ENCODE data around the gene ZNF804A. TPM values are rescaled to one million over a fixed set of nuclear protein-coding genes. Genes with fewer than 3 reads are reported as not detected.

The ZNF804A gene
- total and polyA plus RNA-seq, 2 donors from 2014 or later: 0.19 to 1.2 TPM

GRCh38 chr2:184564092-184564491 lies 34.2 kb upstream of the ZNF804A start:
- H3K27me3 ChIP-seq (ENCODE audit: control insufficient read depth, insufficient read depth, low read length): no peaks in the 10 kb centered on the region
- no peak overlapping the region for H3K27ac ChIP-seq (ENCODE audit: low read depth in 2 of 2, low read length in 2 of 2)
- H3K36me3 ChIP-seq (ENCODE audit: control insufficient read depth in 2 of 3, insufficient read depth in 3 of 3, low read length in 3 of 3): no peaks in the 10 kb centered on the region
- no peak for DNase-seq
- no peaks in the 10 kb centered on the region for H3K9me3 ChIP-seq (ENCODE audit: control insufficient read depth in 2 of 3, insufficient read depth in 1 of 3, low read length in 3 of 3)
- no peak for FAIRE-seq
- H3K4me1 ChIP-seq (ENCODE audit: control insufficient read depth in 2 of 3, insufficient read depth in 2 of 3, low read depth in 1 of 3, low read length in 3 of 3): no peaks in the 10 kb centered on the region
- intact Hi-C loops (cut with DNase I): no loop called here
- no peak overlapping the region for H3K9ac ChIP-seq (ENCODE audit: low read length in 3 of 3)
- no peak for TF ChIP-seq CTCF (IDR thresholded peaks at IDR 0.05; ENCODE audit: borderline replicate concordance, extremely low read depth, insufficient read depth)
- no peak overlapping the region for H3K4me3 ChIP-seq (ENCODE audit: low read length in 3 of 3)

GRCh38 chr2:184566716-184567115 lies 31.6 kb upstream of the ZNF804A start:
- Histone ChIP-seq H3K9me3 (ENCODE audit: control insufficient read depth in 2 of 3, insufficient read depth in 1 of 3, low read length in 3 of 3) (no peaks in the 10 kb centered on the region), H3K9ac (ENCODE audit: low read length in 3 of 3) (no peak overlapping the region), H3K27me3 (ENCODE audit: control insufficient read depth, insufficient read depth, low read length) (no peaks in the 10 kb centered on the region), H3K27ac (ENCODE audit: low read depth in 2 of 2, low read length in 2 of 2) (no peak overlapping the region), H3K4me1 (ENCODE audit: control insufficient read depth in 2 of 3, insufficient read depth in 2 of 3, low read depth in 1 of 3, low read length in 3 of 3) (no peaks in the 10 kb centered on the region), H3K4me3 (ENCODE audit: low read length in 3 of 3) (no peak overlapping the region), H3K36me3 (ENCODE audit: control insufficient read depth in 2 of 3, insufficient read depth in 3 of 3, low read length in 3 of 3) (no peaks in the 10 kb centered on the region)
- no peak for DNase-seq
- no peak for TF ChIP-seq CTCF (IDR thresholded peaks at IDR 0.05; ENCODE audit: borderline replicate concordance, extremely low read depth, insufficient read depth)
- FAIRE-seq: no peak
- intact Hi-C loops (cut with DNase I): no loop called here

- Histone ChIP-seq H3K4me3 (ENCODE audit: low read length in 3 of 3) (no peak overlapping the region), H3K9ac (ENCODE audit: low read length in 3 of 3) (no peak overlapping the region), H3K9me3 (ENCODE audit: control insufficient read depth in 2 of 3, insufficient read depth in 1 of 3, low read length in 3 of 3) (no peaks in the 10 kb centered on the region), H3K4me1 (ENCODE audit: control insufficient read depth in 2 of 3, insufficient read depth in 2 of 3, low read depth in 1 of 3, low read length in 3 of 3) (no peaks in the 10 kb centered on the region), H3K27ac (ENCODE audit: low read depth in 2 of 2, low read length in 2 of 2) (no peak overlapping the region), H3K36me3 (ENCODE audit: control insufficient read depth in 2 of 3, insufficient read depth in 3 of 3, low read length in 3 of 3) (no peaks in the 10 kb centered on the region), H3K27me3 (ENCODE audit: control insufficient read depth, insufficient read depth, low read length) (no peaks in the 10 kb centered on the region)
- DNase-seq (no peak), FAIRE-seq (no peak)
- intact Hi-C loops (cut with DNase I): no loop called here
- no peak for TF ChIP-seq CTCF (IDR thresholded peaks at IDR 0.05; ENCODE audit: borderline replicate concordance, extremely low read depth, insufficient read depth)
These were observed 21.3 kb upstream of the ZNF804A start for GRCh38 chr2:184577056-184577455.

GRCh38 chr2:184577743-184578142 lies 20.6 kb upstream of the ZNF804A start:
- H3K27me3 ChIP-seq (ENCODE audit: control insufficient read depth, insufficient read depth, low read length): no peaks in the 10 kb centered on the region
- FAIRE-seq: no peak
- no peak overlapping the region for H3K9ac ChIP-seq (ENCODE audit: low read length in 3 of 3)
- intact Hi-C loops (cut with DNase I): no loop called here
- no peak for DNase-seq
- H3K4me1 ChIP-seq (ENCODE audit: control insufficient read depth in 2 of 3, insufficient read depth in 2 of 3, low read depth in 1 of 3, low read length in 3 of 3): no peaks in the 10 kb centered on the region
- no peak overlapping the region for H3K4me3 ChIP-seq (ENCODE audit: low read length in 3 of 3)
- H3K9me3 ChIP-seq (ENCODE audit: control insufficient read depth in 2 of 3, insufficient read depth in 1 of 3, low read length in 3 of 3): no peaks in the 10 kb centered on the region
- no peak for TF ChIP-seq CTCF (IDR thresholded peaks at IDR 0.05; ENCODE audit: borderline replicate concordance, extremely low read depth, insufficient read depth)
- H3K36me3 ChIP-seq (ENCODE audit: control insufficient read depth in 2 of 3, insufficient read depth in 3 of 3, low read length in 3 of 3): no peaks in the 10 kb centered on the region
- no peak overlapping the region for H3K27ac ChIP-seq (ENCODE audit: low read depth in 2 of 2, low read length in 2 of 2)
